ENCODE data around the gene TEX35. TPM values are rescaled to one million over a fixed set of nuclear protein-coding genes. Genes with fewer than 3 reads are reported as not detected.

TEX35 gene
- total RNA-seq, 3 donors from 2014 or later (not counting 1 experiment from before 2014, with no cell fraction given): not detected

- DNase-seq (no peak), ATAC-seq (no peak)
- Histone ChIP-seq H3K9me3 (ENCODE audit: control insufficient read depth, insufficient read depth, low read length) (no peaks in the 10 kb centered on the region), H3K36me3 (ENCODE audit: control insufficient read depth, insufficient read depth, low read length) (no peaks in the 10 kb centered on the region), H3K27ac (ENCODE audit: low read length) (no peak overlapping the region), H3K4me1 (ENCODE audit: control insufficient read depth, insufficient read depth, low read length) (no peaks in the 10 kb centered on the region), H3K27me3 (ENCODE audit: control insufficient read depth, insufficient read depth, low read length) (no peaks in the 10 kb centered on the region), H3K4me3 (ENCODE audit: low read length) (no peak overlapping the region)
- intact Hi-C loops (cut with micrococcal nuclease): loop anchor here (2.0 kb wide), 1 partner anchor 190 kb away; no protein-coding TSS in a partner anchor
- Mint-ChIP-seq H3K27ac (no peak overlapping the region), H3K4me3 (no peak overlapping the region), H3K36me3 (no peaks in the 10 kb centered on the region), H3K4me1 (peaks cover 0 to 5% of the 10 kb centered on the region in 2 donors), H3K9me3 (no peaks in the 10 kb centered on the region), H3K27me3 (ENCODE audit: low read depth in 2 of 2) (peaks cover 3 to 8% of the 10 kb centered on the region in 2 donors)
- TF ChIP-seq CTCF (IDR thresholded peaks at IDR 0.05): no peak
- 83% methylated on average over 10 of the region's 10 CpGs for WGBS (ENCODE audit: insufficient coverage)
Measured at GRCh38 chr1:178500936-178501554, 11.9 kb upstream of the TEX35 start.

- Histone ChIP-seq H3K4me3 (ENCODE audit: low read length) (no peak overlapping the region), H3K27ac (ENCODE audit: low read length) (no peak overlapping the region), H3K27me3 (ENCODE audit: control insufficient read depth, insufficient read depth, low read length) (no peaks in the 10 kb centered on the region), H3K4me1 (ENCODE audit: control insufficient read depth, insufficient read depth, low read length) (no peaks in the 10 kb centered on the region), H3K36me3 (ENCODE audit: control insufficient read depth, insufficient read depth, low read length) (no peaks in the 10 kb centered on the region), H3K9me3 (ENCODE audit: control insufficient read depth, insufficient read depth, low read length) (no peaks in the 10 kb centered on the region)
- intact Hi-C loops (cut with micrococcal nuclease): loop anchor here (2.0 kb wide), 1 partner anchor 191 kb away; no protein-coding TSS in a partner anchor
- peaks cover 0 to 5% of the 10 kb centered on the region in 2 donors for H3K4me1 Mint-ChIP-seq
- H3K36me3 Mint-ChIP-seq: no peaks in the 10 kb centered on the region
- 9% methylated on average over 5 of the region's 5 CpGs for WGBS (ENCODE audit: insufficient coverage)
- H3K27ac Mint-ChIP-seq: no peak overlapping the region
- ATAC-seq: peak; percentile 69 to 82 (median 70)
- peak; percentile 45 to 47 for DNase-seq
- H3K9me3 Mint-ChIP-seq: no peaks in the 10 kb centered on the region
- no peak overlapping the region for H3K4me3 Mint-ChIP-seq
- peaks cover 3 to 8% of the 10 kb centered on the region in 2 donors for H3K27me3 Mint-ChIP-seq (ENCODE audit: low read depth in 2 of 2)
- TF ChIP-seq CTCF (IDR thresholded peaks at IDR 0.05): peak; percentile 68
Measured at GRCh38 chr1:178501705-178502329, 11.1 kb upstream of the TEX35 start.

DNA sequence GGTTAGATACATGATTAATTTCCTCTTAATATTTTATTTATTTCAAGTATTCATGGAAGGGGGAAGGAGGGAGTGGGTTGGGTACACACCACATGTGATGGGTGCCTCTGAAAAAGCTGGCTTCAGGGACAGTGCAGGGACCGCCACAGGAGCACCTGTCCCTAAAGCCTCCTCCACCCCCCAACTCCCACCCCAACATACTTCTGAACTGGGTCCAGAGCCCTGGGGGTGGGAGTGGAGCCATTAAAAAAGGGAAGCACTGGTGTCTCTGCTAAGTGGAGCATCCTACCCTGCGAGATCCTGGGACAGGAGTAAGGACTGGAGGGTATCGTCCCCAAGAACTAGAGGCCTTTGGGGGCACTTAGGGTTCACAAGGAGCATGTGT is 10.6 kb upstream of the TEX35 start:
- intact Hi-C loops (cut with micrococcal nuclease): no loop called here
- Histone ChIP-seq H3K27ac (ENCODE audit: low read length) (no peak overlapping the region), H3K27me3 (ENCODE audit: control insufficient read depth, insufficient read depth, low read length) (no peaks in the 10 kb centered on the region), H3K4me3 (ENCODE audit: low read length) (no peak overlapping the region), H3K36me3 (ENCODE audit: control insufficient read depth, insufficient read depth, low read length) (no peaks in the 10 kb centered on the region), H3K4me1 (ENCODE audit: control insufficient read depth, insufficient read depth, low read length) (no peaks in the 10 kb centered on the region), H3K9me3 (ENCODE audit: control insufficient read depth, insufficient read depth, low read length) (no peaks in the 10 kb centered on the region)
- Mint-ChIP-seq H3K27me3 (ENCODE audit: low read depth in 2 of 2) (peaks cover 3 to 8% of the 10 kb centered on the region in 2 donors), H3K4me1 (peaks cover 0 to 5% of the 10 kb centered on the region in 2 donors), H3K4me3 (no peak overlapping the region), H3K9me3 (no peaks in the 10 kb centered on the region), H3K27ac (no peak overlapping the region), H3K36me3 (no peaks in the 10 kb centered on the region)
- no peak for TF ChIP-seq CTCF (IDR thresholded peaks at IDR 0.05)
- 82% methylated on average over 2 of the region's 3 CpGs for WGBS (ENCODE audit: insufficient coverage)
- DNase-seq (no peak), ATAC-seq (no peak)
